Caco-2 (cell line): ENCODE measurements around the gene NUB1. TPM values are rescaled to one million over a fixed set of nuclear protein-coding genes. Genes with fewer than 3 reads are reported as not detected.

Experiments
- BruUV-seq: library from RNA; stranded (reverse); fragments of 400-500 nt; replicated peaks from 2 replicates; lab custom pipeline; 2021; lab: Mats Ljungman, UMichigan
- CTCF ChIA-PET: fragments of 300-600 bp; sonication (Branson Sonifier 250); formaldehyde crosslinking; loops from one replicate; lab custom pipeline; 2022; ENCODE audit warnings: antibody characterized with exemption; lab: Charles Lee
- POLR2A ChIA-PET: fragments of 300-600 bp; sonication (Branson Sonifier 250); formaldehyde crosslinking; loops from one replicate; lab custom pipeline; 2022; ENCODE audit warnings: antibody characterized with exemption; lab: Charles Lee
- DNase-seq, 2 experiments: peaks; one replicate each; pipeline versions ENCODE4 v3.0.0 to v3.0.0-alpha.2; 2020 to 2022
- H3K27me3 ChIP-seq: replicated peaks from 2 replicates; pipeline ENCODE4 v1.6.0; 2011; ENCODE audit warnings: low read length; ENCODE audit not compliant: control insufficient read depth, insufficient read depth
- H3K36me3 ChIP-seq: 2 replicates; pipeline ENCODE4 v1.5.1; 2011; ENCODE audit warnings: low read length; ENCODE audit not compliant: control insufficient read depth, insufficient read depth
- H3K4me1 ChIP-seq: fragments of 250-450 bp; sonication (Bioruptor Pico); 2 replicates; pipeline ENCODE4 v1.5.1; 2020; ENCODE audit warnings: mild to moderate bottlenecking
- H3K4me3 ChIP-seq: 2 replicates; pipeline ENCODE4 v1.5.1; 2011; ENCODE audit warnings: low read depth, mild to moderate bottlenecking, control low read depth, low read length
- H3K9me3 ChIP-seq: fragments of 250-450 bp; sonication (Bioruptor Pico); 2 replicates; pipeline ENCODE4 v1.5.1; 2020; ENCODE audit warnings: mild to moderate bottlenecking, moderate library complexity
- H3K27ac Mint-ChIP-seq: one replicate; pipeline ENCODE4 v1.8.0; 2022; ENCODE audit warnings: mixed read lengths; ENCODE audit not compliant: unreplicated experiment
- H3K27me3 Mint-ChIP-seq: one replicate; pipeline ENCODE4 v1.8.0; 2022; ENCODE audit warnings: mixed read lengths; ENCODE audit not compliant: insufficient read depth, unreplicated experiment
- H3K36me3 Mint-ChIP-seq: one replicate; pipeline ENCODE4 v1.8.0; 2022; ENCODE audit warnings: mild to moderate bottlenecking, mixed read lengths; ENCODE audit not compliant: insufficient read depth, unreplicated experiment
- H3K4me1 Mint-ChIP-seq: one replicate; pipeline ENCODE4 v1.8.0; 2022; ENCODE audit warnings: low read depth, mixed read lengths; ENCODE audit not compliant: unreplicated experiment
- H3K4me3 Mint-ChIP-seq: one replicate; pipeline ENCODE4 v1.8.0; 2022; ENCODE audit warnings: mild to moderate bottlenecking, moderate library complexity, mixed read lengths; ENCODE audit not compliant: unreplicated experiment
- H3K9me3 Mint-ChIP-seq: one replicate; pipeline ENCODE4 v1.8.0; 2022; ENCODE audit warnings: mixed read lengths; ENCODE audit not compliant: unreplicated experiment
- CTCF ChIP-seq, 2 experiments: fragments of 200-600 bp in 1 of 2; IDR thresholded peaks; 1 replicate in 1 of 2; 2 replicates in 1 of 2; pipeline versions ENCODE4 v1.5.1 to v1.8.0; 2011 to 2022; ENCODE audit warnings: antibody characterized with exemption in 1 of 2, control low read depth in 1 of 2, inconsistent platforms in 1 of 2, low read depth in 1 of 2, low read length in 1 of 2, mild to moderate bottlenecking in 1 of 2, moderate library complexity in 1 of 2; ENCODE audit not compliant: insufficient read depth in 1 of 2, severe bottlenecking in 1 of 2, unreplicated experiment in 1 of 2
- intact Hi-C: fragments of 100-400 bp; cut with micrococcal nuclease; formaldehyde crosslinking; loops from one replicate; pipeline ENCODE4 v1.10.0; 2022; ENCODE audit not compliant: unreplicated experiment
- total RNA-seq: library from RNA; stranded (reverse); gene quantifications from 2 replicates; pipeline ENCODE4 v1.2.3, GENCODE V29; 2022

NUB1 gene
- total RNA-seq, 1 experiment from 2014 or later: 51.6 TPM

DNA sequence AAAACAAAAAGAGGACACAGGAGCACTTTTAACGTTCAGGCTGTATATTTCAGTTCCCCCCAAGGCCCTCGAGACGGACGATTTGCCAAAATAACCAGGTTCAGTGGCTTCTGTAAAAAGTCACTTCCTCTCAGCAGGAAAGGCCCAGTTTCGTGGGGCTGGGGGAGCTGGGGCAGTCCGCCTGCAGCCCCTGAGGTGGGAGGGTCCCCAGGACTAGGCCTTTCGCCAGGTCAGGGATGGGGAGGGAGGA, 39.4 kb downstream of the NUB1 start:
- Histone ChIP-seq H3K9me3 (no peaks in the 10 kb centered on the region), H3K4me1 (peaks cover 11% of the 10 kb centered on the region), H3K36me3 (no peaks in the 10 kb centered on the region), H3K4me3 (no peak overlapping the region), H3K27me3 (no peaks in the 10 kb centered on the region; the same call in 1 of the 2 replicates)
- Mint-ChIP-seq H3K36me3 (peaks cover 14% of the 10 kb centered on the region), H3K9me3 (no peaks in the 10 kb centered on the region), H3K27me3 (peaks cover 7% of the 10 kb centered on the region), H3K4me3 (peak overlapping the region; percentile 63), H3K4me1 (no peaks in the 10 kb centered on the region), H3K27ac (no peak overlapping the region)
- DNase-seq: no peak
- TF ChIP-seq CTCF (IDR thresholded peaks at IDR 0.05; ENCODE audit: insufficient read depth in 1 of 2, low read depth in 1 of 2, low read length in 1 of 2, severe bottlenecking in 1 of 2, unreplicated experiment in 1 of 2): no peak
- CTCF ChIA-PET: no interaction called here
- POLR2A ChIA-PET: no interaction called here
- intact Hi-C loops: no loop called here
- no TSS peak for BruUV-seq

DNA sequence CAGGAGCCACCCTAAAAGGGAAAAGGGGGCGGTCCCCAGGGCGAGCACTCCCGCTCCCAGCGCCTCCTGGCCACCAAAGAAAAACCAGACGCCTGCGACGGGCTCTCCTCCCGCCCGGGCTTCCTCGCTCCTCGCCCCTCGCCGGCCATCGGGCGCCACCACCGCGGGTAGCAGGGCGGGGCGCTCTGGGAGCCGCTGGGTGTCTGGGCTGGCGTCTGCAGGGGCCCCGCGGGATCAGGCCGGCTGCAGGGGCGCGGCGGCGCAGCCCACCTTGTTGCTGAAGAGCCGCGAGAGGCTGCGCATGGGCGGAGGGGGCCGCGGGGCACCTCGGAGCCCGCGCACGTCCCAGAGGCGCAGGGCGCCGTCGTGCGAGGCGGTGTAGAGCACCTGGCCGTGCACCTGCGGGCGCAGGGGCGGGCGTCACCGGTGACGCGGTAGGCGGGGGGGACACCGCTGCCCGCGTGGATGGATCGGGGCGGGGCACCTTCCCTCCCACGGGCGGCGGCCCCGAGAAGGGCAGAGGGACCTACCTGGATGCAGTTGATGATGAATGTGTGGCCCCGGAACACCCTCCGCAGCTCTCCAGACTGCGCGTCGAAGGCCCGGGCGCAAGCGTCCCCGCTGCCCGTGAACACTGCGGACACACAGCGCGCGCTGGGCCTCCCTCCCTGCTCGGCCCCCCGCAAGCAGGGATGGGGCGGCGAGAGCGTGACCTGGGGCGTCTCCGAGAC, 39.9 kb downstream of the NUB1 start:
- Mint-ChIP-seq H3K4me3 (peak overlapping the region; percentile 63), H3K9me3 (no peaks in the 10 kb centered on the region), H3K27ac (no peak overlapping the region), H3K4me1 (no peaks in the 10 kb centered on the region), H3K27me3 (peaks cover 7% of the 10 kb centered on the region), H3K36me3 (peaks cover 14% of the 10 kb centered on the region)
- no peak for DNase-seq
- BruUV-seq: no TSS peak
- CTCF ChIA-PET: no interaction called here
- peak overlapping the region; percentile 19 for H3K4me3 ChIP-seq
- intact Hi-C loops: no loop called here
- no peaks in the 10 kb centered on the region for H3K9me3 ChIP-seq
- no peaks in the 10 kb centered on the region; the same call in 1 of the 2 replicates for H3K27me3 ChIP-seq
- no peak for TF ChIP-seq CTCF (IDR thresholded peaks at IDR 0.05; ENCODE audit: insufficient read depth in 1 of 2, low read depth in 1 of 2, low read length in 1 of 2, severe bottlenecking in 1 of 2, unreplicated experiment in 1 of 2)
- POLR2A ChIA-PET: no interaction called here
- H3K4me1 ChIP-seq: peaks cover 11% of the 10 kb centered on the region
- H3K36me3 ChIP-seq: no peaks in the 10 kb centered on the region

- POLR2A ChIA-PET: no interaction called here
- H3K9me3 ChIP-seq: no peaks in the 10 kb centered on the region
- Mint-ChIP-seq H3K9me3 (no peaks in the 10 kb centered on the region), H3K4me1 (no peaks in the 10 kb centered on the region), H3K36me3 (peaks cover 14% of the 10 kb centered on the region), H3K4me3 (peak overlapping the region; percentile 63), H3K27me3 (peaks cover 7% of the 10 kb centered on the region), H3K27ac (no peak overlapping the region)
- no peak for TF ChIP-seq CTCF (IDR thresholded peaks at IDR 0.05; ENCODE audit: insufficient read depth in 1 of 2, low read depth in 1 of 2, low read length in 1 of 2, severe bottlenecking in 1 of 2, unreplicated experiment in 1 of 2)
- peak overlapping the region; percentile 19 for H3K4me3 ChIP-seq
- no peaks in the 10 kb centered on the region; the same call in 1 of the 2 replicates for H3K27me3 ChIP-seq
- intact Hi-C loops: no loop called here
- DNase-seq: no peak
- no peaks in the 10 kb centered on the region for H3K36me3 ChIP-seq
- peaks cover 11% of the 10 kb centered on the region for H3K4me1 ChIP-seq
- CTCF ChIA-PET: no interaction called here
- BruUV-seq: no TSS peak
Measured at GRCh38 chr7:151382079-151382885, 40.7 kb downstream of the NUB1 start.
